ENCODE data around the gene ZMYM2. TPM values are rescaled to one million over a fixed set of nuclear protein-coding genes. Genes with fewer than 3 reads are reported as not detected.

Gene ZMYM2
- total RNA-seq, 1 donor from 2014 or later: 48.2 TPM

DNA sequence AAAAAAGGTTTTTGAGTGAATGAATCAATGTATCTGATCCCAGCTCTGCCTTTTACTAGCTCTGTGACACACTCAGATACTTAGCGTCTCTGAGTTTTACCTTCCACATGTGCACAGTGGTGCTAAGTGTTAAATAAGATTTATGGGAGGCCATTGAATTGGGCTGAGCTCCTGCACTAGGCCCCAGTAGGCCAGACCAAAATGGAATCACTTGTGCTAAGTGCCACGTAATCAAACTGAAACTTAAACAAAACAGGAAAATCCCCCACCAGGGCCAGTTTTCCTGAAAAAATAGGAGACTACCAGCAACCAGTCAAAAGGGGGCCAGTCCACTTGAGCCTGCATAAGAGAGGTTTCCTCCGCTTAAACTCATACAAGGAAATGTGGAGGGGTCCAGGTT lies 161.4 kb downstream of the ZMYM2 start:
- Histone ChIP-seq H3K36me3 (no peaks in the 10 kb centered on the region), H3K27me3 (ENCODE audit: low read depth) (peaks cover 15% of the 10 kb centered on the region), H3K4me3 (no peak overlapping the region), H3K9me3 (replicated peaks) (no peaks in the 10 kb centered on the region), H3K27ac (replicated peaks) (no peak overlapping the region), H3K4me1 (peaks cover 22% of the 10 kb centered on the region)
- intact Hi-C loops (cut with micrococcal nuclease): no loop called here
- DNase-seq: no peak
- TF ChIP-seq, protein P1, sequence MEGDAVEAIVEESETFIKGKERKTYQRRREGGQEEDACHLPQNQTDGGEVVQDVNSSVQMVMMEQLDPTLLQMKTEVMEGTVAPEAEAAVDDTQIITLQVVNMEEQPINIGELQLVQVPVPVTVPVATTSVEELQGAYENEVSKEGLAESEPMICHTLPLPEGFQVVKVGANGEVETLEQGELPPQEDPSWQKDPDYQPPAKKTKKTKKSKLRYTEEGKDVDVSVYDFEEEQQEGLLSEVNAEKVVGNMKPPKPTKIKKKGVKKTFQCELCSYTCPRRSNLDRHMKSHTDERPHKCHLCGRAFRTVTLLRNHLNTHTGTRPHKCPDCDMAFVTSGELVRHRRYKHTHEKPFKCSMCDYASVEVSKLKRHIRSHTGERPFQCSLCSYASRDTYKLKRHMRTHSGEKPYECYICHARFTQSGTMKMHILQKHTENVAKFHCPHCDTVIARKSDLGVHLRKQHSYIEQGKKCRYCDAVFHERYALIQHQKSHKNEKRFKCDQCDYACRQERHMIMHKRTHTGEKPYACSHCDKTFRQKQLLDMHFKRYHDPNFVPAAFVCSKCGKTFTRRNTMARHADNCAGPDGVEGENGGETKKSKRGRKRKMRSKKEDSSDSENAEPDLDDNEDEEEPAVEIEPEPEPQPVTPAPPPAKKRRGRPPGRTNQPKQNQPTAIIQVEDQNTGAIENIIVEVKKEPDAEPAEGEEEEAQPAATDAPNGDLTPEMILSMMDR (IDR thresholded peaks at IDR 0.05; ENCODE audit: borderline replicate concordance): no peak

DNA sequence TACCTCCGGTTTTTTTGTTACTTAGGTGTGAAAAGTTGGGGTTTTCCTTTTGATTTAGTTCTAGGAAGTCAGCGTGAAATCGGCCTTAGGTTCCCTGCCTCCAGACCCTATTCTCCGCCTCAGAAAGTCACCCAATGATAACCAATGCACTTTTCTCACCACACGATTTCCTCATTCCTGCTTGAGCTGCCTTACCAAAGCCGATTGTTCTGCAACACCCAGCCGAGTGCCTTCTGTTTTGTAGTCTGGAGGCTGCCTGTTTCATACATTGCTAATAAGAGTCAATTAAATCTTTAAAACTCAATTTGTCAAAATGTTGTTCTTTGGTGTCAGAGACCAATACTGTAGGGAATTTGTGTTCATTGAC lies 162.6 kb downstream of the ZMYM2 start:
- intact Hi-C loops (cut with micrococcal nuclease): no loop called here
- H3K27me3 ChIP-seq (ENCODE audit: low read depth): peaks cover 15% of the 10 kb centered on the region
- no peak for DNase-seq
- H3K27ac ChIP-seq (replicated peaks): no peak overlapping the region
- no peaks in the 10 kb centered on the region for H3K36me3 ChIP-seq
- TF ChIP-seq, protein P1 (IDR thresholded peaks at IDR 0.05; ENCODE audit: borderline replicate concordance): no peak
- peak overlapping the region; percentile 30 for H3K4me3 ChIP-seq
- H3K4me1 ChIP-seq: peaks cover 33% of the 10 kb centered on the region
- H3K9me3 ChIP-seq (replicated peaks): no peaks in the 10 kb centered on the region

DNA sequence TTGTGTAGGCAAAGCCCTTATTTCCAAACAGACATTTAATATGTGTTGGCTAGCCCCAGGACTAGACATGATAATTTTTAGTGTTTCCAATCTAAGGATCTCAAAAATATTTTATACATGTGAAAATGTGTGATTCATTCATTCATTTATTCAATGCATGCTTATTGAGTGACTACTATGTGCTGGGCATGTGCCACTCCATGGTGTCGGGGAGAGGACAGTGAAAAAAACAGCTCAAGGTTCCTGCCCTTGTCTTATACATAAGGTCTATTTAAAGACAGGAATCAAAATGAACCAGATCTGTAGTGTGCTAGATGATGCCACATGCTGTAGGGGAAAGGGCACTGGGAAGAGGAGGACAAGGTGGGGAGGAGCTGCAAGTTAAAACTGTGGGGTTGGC lies 165.8 kb downstream of the ZMYM2 start:
- no peak for DNase-seq
- H3K27ac ChIP-seq (replicated peaks): peak overlapping the region; percentile 97

DNA sequence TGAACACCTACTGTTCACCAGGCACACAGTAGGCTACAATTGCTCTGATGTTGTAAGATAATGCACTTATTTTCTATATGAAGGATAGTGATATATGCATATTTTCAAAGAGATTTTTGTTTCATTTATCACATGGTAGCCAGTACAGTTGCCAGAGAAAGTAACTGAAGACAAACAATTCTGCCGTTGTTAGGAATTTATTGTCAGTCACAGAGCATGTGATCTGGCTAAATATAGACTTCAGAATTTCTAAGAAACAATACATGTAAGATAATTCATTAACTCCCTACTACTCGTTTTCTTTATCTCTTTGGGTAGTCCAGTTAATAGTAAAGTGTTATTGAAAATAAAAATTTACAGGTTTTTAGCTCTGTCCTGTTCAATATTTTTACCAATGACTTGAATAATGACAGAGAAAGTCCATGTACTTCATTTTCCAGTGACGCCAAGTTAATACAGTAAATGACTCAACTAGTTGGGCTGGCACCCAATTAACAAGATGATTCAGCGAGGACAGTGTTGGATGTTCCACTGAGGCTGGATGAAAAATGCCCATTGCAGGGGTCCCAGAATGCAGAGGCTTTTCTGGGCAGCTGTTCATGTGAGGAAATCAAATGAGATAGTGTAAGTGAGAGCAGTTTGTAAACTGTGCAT lies 166.7 kb downstream of the ZMYM2 start:
- no peaks in the 10 kb centered on the region for H3K9me3 ChIP-seq (replicated peaks)
- TF ChIP-seq, protein P1 (IDR thresholded peaks at IDR 0.05; ENCODE audit: borderline replicate concordance): no peak
- no peaks in the 10 kb centered on the region for H3K36me3 ChIP-seq
- intact Hi-C loops (cut with micrococcal nuclease): no loop called here
- H3K4me3 ChIP-seq: no peak overlapping the region
- H3K4me1 ChIP-seq: peaks cover 50% of the 10 kb centered on the region
- peaks cover 45% of the 10 kb centered on the region for H3K27me3 ChIP-seq (ENCODE audit: low read depth)
- H3K27ac ChIP-seq (replicated peaks): peak overlapping the region; percentile 97
- DNase-seq: no peak

More for the DNA sequence above, 165.8 kb downstream of the ZMYM2 start:
- no peaks in the 10 kb centered on the region for H3K9me3 ChIP-seq (replicated peaks)
- H3K36me3 ChIP-seq: no peaks in the 10 kb centered on the region
- TF ChIP-seq, protein P1 (IDR thresholded peaks at IDR 0.05; ENCODE audit: borderline replicate concordance): no peak
- H3K27me3 ChIP-seq (ENCODE audit: low read depth): peaks cover 37% of the 10 kb centered on the region
- H3K4me3 ChIP-seq: no peak overlapping the region
- peaks cover 50% of the 10 kb centered on the region for H3K4me1 ChIP-seq
- intact Hi-C loops (cut with micrococcal nuclease): no loop called here

DNA sequence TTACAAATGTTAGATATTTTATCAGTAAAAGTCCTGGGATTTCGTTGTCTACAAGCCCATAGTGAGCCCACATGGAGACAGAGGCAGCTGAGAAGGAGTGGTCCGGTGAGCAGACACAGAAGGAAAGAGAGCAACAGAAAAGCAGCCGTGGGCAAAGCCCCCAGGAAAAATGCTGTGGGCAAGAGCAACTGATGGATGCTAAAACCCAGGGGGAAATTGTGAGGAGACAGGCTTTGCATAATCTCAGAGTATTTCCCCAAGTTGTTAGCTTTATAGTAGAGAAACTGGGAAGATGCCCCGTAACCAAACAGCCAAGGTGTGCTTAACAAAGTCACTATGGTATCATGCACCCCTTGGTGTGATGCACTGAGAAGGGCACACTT lies 167.2 kb downstream of the ZMYM2 start:
- peaks cover 50% of the 10 kb centered on the region for H3K4me1 ChIP-seq
- no peak for DNase-seq
- intact Hi-C loops (cut with micrococcal nuclease): no loop called here

More for the DNA sequence above, 167.2 kb downstream of the ZMYM2 start:
- Histone ChIP-seq H3K4me3 (no peak overlapping the region), H3K27me3 (ENCODE audit: low read depth) (peaks cover 47% of the 10 kb centered on the region), H3K9me3 (replicated peaks) (no peaks in the 10 kb centered on the region), H3K36me3 (no peaks in the 10 kb centered on the region), H3K27ac (replicated peaks) (peak overlapping the region; percentile 97)
- TF ChIP-seq, protein P1 (IDR thresholded peaks at IDR 0.05; ENCODE audit: borderline replicate concordance): no peak
